Thyroid gland (tissue), 4 donors: ENCODE data around the gene DHRS4. TPM values are rescaled to one million over a fixed set of nuclear protein-coding genes. Genes with fewer than 3 reads are reported as not detected.

Source experiments
- DNase-seq, 2 donors: peaks; one replicate each; pipeline ENCODE4 v3.0.0-alpha.2; 2019
- H3K27ac ChIP-seq, 3 donors: fragments of 200-600 bp; sonication (generic); 1 replicate in 2 of 3; 2 replicates in 1 of 3; pipeline ENCODE4 v1.5.1; 2016 to 2019; ENCODE audit warnings: mild to moderate bottlenecking in 1 of 3, moderate library complexity in 1 of 3
- H3K27me3 ChIP-seq: fragments of 200-600 bp; sonication (generic); one replicate; pipeline ENCODE4 v1.5.1; 2019
- H3K36me3 ChIP-seq, 2 donors: fragments of 200-600 bp; sonication (generic); one replicate each; pipeline ENCODE4 v1.5.1; 2016 to 2019
- H3K4me1 ChIP-seq, 2 donors: fragments of 200-600 bp; sonication (generic); one replicate each; pipeline ENCODE4 v1.5.1; 2017 to 2019
- H3K4me3 ChIP-seq, 3 donors: fragments of 200-600 bp; sonication (generic); replicated peaks in 1 of 3; 1 replicate in 2 of 3; 2 replicates in 1 of 3; pipeline ENCODE4 v1.5.1; 2016; ENCODE audit warnings: mild to moderate bottlenecking in 1 of 3
- H3K9me3 ChIP-seq: fragments of 200-600 bp; sonication (generic); one replicate; pipeline ENCODE4 v1.5.1; 2017
- CTCF ChIP-seq, 6 experiments: fragments of 200-600 bp in 3 of 6; fragments of 450-650 bp in 3 of 6; sonication (generic) in 3 of 6; IDR thresholded peaks; one replicate each; pipeline ENCODE4 v1.5.1; 2016 to 2019; ENCODE audit warnings: antibody characterized with exemption in 6 of 6, mild to moderate bottlenecking in 2 of 6, inconsistent platforms in 1 of 6, moderate library complexity in 1 of 6
- POLR2A ChIP-seq, 2 donors: fragments of 450-650 bp; IDR thresholded peaks; one replicate each; pipeline ENCODE4 v1.6.1; 2017; ENCODE audit warnings: antibody characterized with exemption in 2 of 2, mild to moderate bottlenecking in 2 of 2, moderate library complexity in 1 of 2
- WGBS, 2 donors: methylation state at CpG; one replicate each; pipeline ENCODE4 v1.1.5; 2017; 5-methylcytosine and 5-hydroxymethylcytosine counted together
- intact Hi-C: fragments of 100-400 bp; cut with DNase I; formaldehyde crosslinking; loops from one replicate; pipeline ENCODE4 v1.15.1; 2023
- total RNA-seq, 4 donors: library from RNA; depleted of rRNA; stranded (reverse); fragments of >200 nt; gene quantifications; one replicate each; pipeline ENCODE4 v1.2.3, GENCODE V29; 2016

DHRS4 gene
- total RNA-seq, 4 donors from 2014 or later = 19.2 to 55.7 (median 37.7) TPM

- intact Hi-C loops = no loop called here
- no peaks in the 10 kb centered on the region for H3K4me1 ChIP-seq
- H3K27ac ChIP-seq = no peak overlapping the region
- no peaks in the 10 kb centered on the region for H3K27me3 ChIP-seq
- WGBS, 2 donors = 61 to 71% methylated on average over 4 of the region's 4 CpGs
- no peak for DNase-seq
- TF ChIP-seq POLR2A (IDR thresholded peaks at IDR 0.05) (no peak), CTCF (IDR thresholded peaks at IDR 0.05) (no peak)
- no peaks in the 10 kb centered on the region for H3K36me3 ChIP-seq
- H3K9me3 ChIP-seq = no peaks in the 10 kb centered on the region
- H3K4me3 ChIP-seq = no peak overlapping the region
Observed at GRCh38 chr14:23933108-23933741, 20.3 kb upstream of the DHRS4 start.

- 54 to 67% methylated on average over 1 to 2 of the region's 2 CpGs for WGBS, 2 donors
- intact Hi-C loops = no loop called here
- no peak for DNase-seq
- H3K4me3 ChIP-seq = no peak overlapping the region
- no peaks in the 10 kb centered on the region for H3K9me3 ChIP-seq
- no peaks in the 10 kb centered on the region for H3K27me3 ChIP-seq
- H3K27ac ChIP-seq = no peak overlapping the region
- H3K36me3 ChIP-seq = no peaks in the 10 kb centered on the region
- H3K4me1 ChIP-seq = no peaks in the 10 kb centered on the region
- TF ChIP-seq CTCF (IDR thresholded peaks at IDR 0.05) (no peak), POLR2A (IDR thresholded peaks at IDR 0.05) (no peak)
Observed at GRCh38 chr14:23933742-23934128, 19.8 kb upstream of the DHRS4 start.

- 63% methylated on average over 1 of the region's 1 CpG; no CpG with 5 or more reads in 1 of the 2 donors for WGBS, 2 donors
- Histone ChIP-seq H3K36me3 (no peaks in the 10 kb centered on the region), H3K4me3 (no peak overlapping the region), H3K9me3 (no peaks in the 10 kb centered on the region), H3K27me3 (no peaks in the 10 kb centered on the region), H3K4me1 (no peaks in the 10 kb centered on the region), H3K27ac (no peak overlapping the region)
- TF ChIP-seq CTCF (IDR thresholded peaks at IDR 0.05) (no peak), POLR2A (IDR thresholded peaks at IDR 0.05) (no peak)
- no peak for DNase-seq
- intact Hi-C loops = no loop called here
Observed at GRCh38 chr14:23935158-23935557, 18.4 kb upstream of the DHRS4 start.

GRCh38 chr14:23936084-23936829 is 17.3 kb upstream of the DHRS4 start:
- Histone ChIP-seq H3K27ac (no peak overlapping the region), H3K36me3 (no peaks in the 10 kb centered on the region), H3K9me3 (no peaks in the 10 kb centered on the region), H3K27me3 (no peaks in the 10 kb centered on the region), H3K4me1 (no peaks in the 10 kb centered on the region), H3K4me3 (no peak overlapping the region)
- TF ChIP-seq POLR2A (IDR thresholded peaks at IDR 0.05) (no peak), CTCF (IDR thresholded peaks at IDR 0.05) (no peak)
- intact Hi-C loops = no loop called here
- DNase-seq = no peak
- 80 to 82% methylated on average over 7 of the region's 7 CpGs for WGBS, 2 donors

GRCh38 chr14:23937203-23937602 is 16.4 kb upstream of the DHRS4 start:
- no peak overlapping the region for H3K27ac ChIP-seq
- no peak for DNase-seq
- no peaks in the 10 kb centered on the region for H3K9me3 ChIP-seq
- no peaks in the 10 kb centered on the region for H3K27me3 ChIP-seq
- no peaks in the 10 kb centered on the region for H3K4me1 ChIP-seq
- intact Hi-C loops = no loop called here
- no peak overlapping the region for H3K4me3 ChIP-seq
- H3K36me3 ChIP-seq = no peaks in the 10 kb centered on the region
- WGBS, 2 donors = 69 to 83% methylated on average over 2 of the region's 2 CpGs
- TF ChIP-seq CTCF (IDR thresholded peaks at IDR 0.05) (no peak), POLR2A (IDR thresholded peaks at IDR 0.05) (no peak)
